Measurements from ENCODE around the gene ACTR5. TPM values are rescaled to one million over a fixed set of nuclear protein-coding genes. Genes with fewer than 3 reads are reported as not detected.

Gene ACTR5
- total RNA-seq, 3 donors from 2014 or later = 8.5 to 15.4 (median 13.0) TPM

GRCh38 chr20:38818113-38819065 lies 70.1 kb downstream of the ACTR5 start:
- no peaks in the 10 kb centered on the region for H3K36me3 ChIP-seq
- no peak overlapping the region for H3K27ac ChIP-seq
- no peak for DNase-seq (ENCODE audit: low spot score in 2 of 2)
- no peaks in the 10 kb centered on the region for H3K27me3 ChIP-seq
- no peaks in the 10 kb centered on the region for H3K9me3 ChIP-seq
- H3K4me3 ChIP-seq = no peak overlapping the region
- intact Hi-C loops (cut with DNase I; ENCODE audit: low total_unique reads) = no loop called here
- TF ChIP-seq POLR2AphosphoS5 (IDR thresholded peaks at IDR 0.05) = no peak
- no peak for TF ChIP-seq CTCF (IDR thresholded peaks at IDR 0.05)
- TF ChIP-seq POLR2A (IDR thresholded peaks at IDR 0.05) = no peak
- no peaks in the 10 kb centered on the region for H3K4me1 ChIP-seq

Other genes with a start within 250 kb of the ACTR5 start
- gene ADIG, start 167.3 kb upstream of the ACTR5 start, total RNA-seq = not detected
- 10 to 100 TPM in 2 of 3 donors, not detected in 1; 33.8 to 35.9 TPM for gene ARHGAP40, start 146.7 kb upstream of the ACTR5 start, total RNA-seq
- not detected for gene SLC32A1, start 24.0 kb upstream of the ACTR5 start, total RNA-seq
- 10 to 100 TPM in 1 of 3 donors, 1 to 10 TPM in 2; 3.7 to 10.8 (median 8.2) TPM for gene PPP1R16B, start 57.2 kb downstream of the ACTR5 start, total RNA-seq
- under 1 TPM; 0.33 to 0.64 (median 0.59) TPM for gene FAM83D, start 178.0 kb downstream of the ACTR5 start, total RNA-seq
- 10 to 100 TPM; 11.0 to 20.3 (median 20.1) TPM for gene DHX35, start 213.9 kb downstream of the ACTR5 start, total RNA-seq